Left colon (tissue), 2 donors: ENCODE data around the gene KCNJ5. TPM values are rescaled to one million over a fixed set of nuclear protein-coding genes. Genes with fewer than 3 reads are reported as not detected.

Experiments used
- ATAC-seq: fragments of 200-7000 bp; cut with Tn5 transposase; one replicate; pipeline ENCODE4 v1.9.1; 2020; ENCODE audit warnings: mild to moderate bottlenecking, moderate library complexity
- DNase-seq, 2 donors: peaks; one replicate each; pipeline ENCODE4 v3.0.0-alpha.2; 2020
- intact Hi-C, 2 donors: fragments of 100-400 bp; cut with DNase I in 1 of 2; cut with micrococcal nuclease in 1 of 2; formaldehyde crosslinking; loops; one replicate each; pipeline versions ENCODE4 v1.11.2 to v1.14.0; 2022; cut with DNase I, micrococcal nuclease
- long read RNA-seq: library from polyadenylated mRNA; unstranded; transcript quantifications from one replicate; pipeline ENCODE4 v2.0.0, GENCODE V29; 2021
- total RNA-seq, 2 donors: library from RNA; stranded (reverse); fragmentation: NEBNext Ultra II Directional; extraction: Animal tissue kit (Norgen Biotek cat#: 25700); gene quantifications; one replicate each; pipeline ENCODE4 v1.2.1, GENCODE V29; 2021
- donor health status: DM: no; HTN: no; CAD: no.
- donor health status: DM: yes; HTN: yes; CAD: no.

The KCNJ5 gene
- under 1 TPM; 0.12 to 0.89 TPM for total RNA-seq
- long read RNA-seq, result 0 reads

GRCh38 chr11:128890543-128891368 is at the start of gene KCNJ5:
TSS of gene KCNJ5 (plus strand) at chr11:128891356. CDS start at chr11:128911274, 19,918 bp downstream.
- ATAC-seq (peak; percentile 66), DNase-seq (peak in 1 of 2 donors; percentile 47)
- intact Hi-C loops, result no loop called here

GRCh38 chr11:128841461-128842072 is 49.6 kb upstream of the KCNJ5 start:
- DNase-seq (no peak), ATAC-seq (no peak)
- intact Hi-C loops, result no loop called here

DNA sequence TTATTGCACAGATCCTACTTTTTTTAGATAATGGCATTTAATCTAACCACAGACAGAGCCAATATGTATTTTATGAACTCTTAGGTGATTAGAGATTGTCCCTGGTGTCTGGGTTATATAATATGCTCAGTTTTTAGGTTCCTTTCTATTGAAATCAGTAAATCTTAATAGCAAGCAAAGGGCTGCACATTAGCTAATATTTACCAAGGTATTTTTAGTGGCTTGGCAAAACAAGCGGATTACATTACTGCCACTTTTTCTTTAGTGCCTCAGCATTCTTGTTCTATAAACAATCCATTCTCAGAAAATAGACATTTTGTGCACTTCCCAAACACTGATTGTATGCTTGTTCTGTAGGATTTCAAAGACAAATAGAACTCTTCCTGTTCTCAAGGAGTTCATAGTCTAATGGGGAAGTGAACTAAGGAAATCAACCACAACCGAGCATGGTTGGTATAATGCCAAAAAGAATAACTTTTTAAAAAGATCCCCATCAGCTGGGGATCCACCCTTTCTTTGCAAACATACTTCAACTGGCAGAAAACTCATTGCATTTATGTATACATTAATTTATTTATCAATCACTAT is 47.9 kb upstream of the KCNJ5 start:
- DNase-seq (no peak), ATAC-seq (no peak)
- intact Hi-C loops, result no loop called here

GRCh38 chr11:128845334-128845780 is 45.8 kb upstream of the KCNJ5 start:
- DNase-seq (no peak), ATAC-seq (no peak)
- intact Hi-C loops, result no loop called here

- intact Hi-C loops, result no loop called here
- ATAC-seq (no peak), DNase-seq (no peak)
Measured at GRCh38 chr11:128846985-128847384, 44.2 kb upstream of the KCNJ5 start.

GRCh38 chr11:128848815-128849455 is 42.2 kb upstream of the KCNJ5 start:
- intact Hi-C loops, result no loop called here
- ATAC-seq (peak; percentile 51), DNase-seq (peak in 1 of 2 donors; percentile 71)

GRCh38 chr11:128852327-128853023 is 38.7 kb upstream of the KCNJ5 start:
- ATAC-seq (no peak), DNase-seq (no peak)
- intact Hi-C loops, result no loop called here

- intact Hi-C loops, result no loop called here
- DNase-seq (no peak), ATAC-seq (no peak)
Measured at GRCh38 chr11:128853559-128853958, 37.6 kb upstream of the KCNJ5 start.

- intact Hi-C loops, result no loop called here
- DNase-seq (no peak), ATAC-seq (no peak)
Measured at GRCh38 chr11:128854841-128855240, 36.3 kb upstream of the KCNJ5 start.

DNA sequence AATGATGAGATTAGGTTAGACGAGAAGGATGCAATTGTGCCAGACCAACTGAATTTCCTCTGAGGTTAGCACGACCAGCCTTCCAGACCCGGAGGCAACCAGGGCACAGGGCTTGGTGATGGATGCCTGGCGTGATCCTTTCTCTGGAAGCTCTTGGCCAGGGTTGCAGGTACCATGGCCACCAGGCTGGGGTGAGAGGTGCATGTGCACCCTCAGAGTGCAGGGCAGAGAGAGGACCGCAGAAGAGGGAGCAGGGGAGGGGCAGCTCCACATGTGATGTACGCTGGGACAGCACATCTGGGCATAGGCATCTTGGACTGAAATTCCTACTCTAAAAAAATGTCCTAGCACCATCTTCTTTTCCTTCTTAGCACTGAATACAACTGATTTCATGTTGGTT is 34.9 kb upstream of the KCNJ5 start:
- intact Hi-C loops, result no loop called here
- ATAC-seq, result no peak
- no peak for DNase-seq

DNA sequence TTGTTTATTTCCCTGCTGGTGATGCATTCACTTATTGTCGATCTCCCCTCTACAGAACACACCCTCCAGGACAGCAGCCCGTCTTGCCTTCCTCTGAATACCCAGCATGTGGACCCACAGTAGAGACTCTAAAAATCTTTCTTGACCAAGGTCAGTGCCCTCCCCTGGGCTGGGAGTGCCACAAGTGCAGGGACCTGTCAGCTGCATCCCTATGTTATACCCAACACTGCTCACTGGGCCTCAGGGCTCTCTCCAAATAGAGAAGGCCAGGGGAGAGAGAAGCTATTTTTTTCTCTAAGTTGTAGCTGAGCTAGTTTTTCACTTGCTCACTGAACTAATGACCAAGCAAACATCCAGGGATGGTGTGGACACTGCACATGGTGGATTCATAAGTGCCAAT is 33.8 kb upstream of the KCNJ5 start:
- ATAC-seq (no peak), DNase-seq (no peak)
- intact Hi-C loops, result no loop called here

DNA sequence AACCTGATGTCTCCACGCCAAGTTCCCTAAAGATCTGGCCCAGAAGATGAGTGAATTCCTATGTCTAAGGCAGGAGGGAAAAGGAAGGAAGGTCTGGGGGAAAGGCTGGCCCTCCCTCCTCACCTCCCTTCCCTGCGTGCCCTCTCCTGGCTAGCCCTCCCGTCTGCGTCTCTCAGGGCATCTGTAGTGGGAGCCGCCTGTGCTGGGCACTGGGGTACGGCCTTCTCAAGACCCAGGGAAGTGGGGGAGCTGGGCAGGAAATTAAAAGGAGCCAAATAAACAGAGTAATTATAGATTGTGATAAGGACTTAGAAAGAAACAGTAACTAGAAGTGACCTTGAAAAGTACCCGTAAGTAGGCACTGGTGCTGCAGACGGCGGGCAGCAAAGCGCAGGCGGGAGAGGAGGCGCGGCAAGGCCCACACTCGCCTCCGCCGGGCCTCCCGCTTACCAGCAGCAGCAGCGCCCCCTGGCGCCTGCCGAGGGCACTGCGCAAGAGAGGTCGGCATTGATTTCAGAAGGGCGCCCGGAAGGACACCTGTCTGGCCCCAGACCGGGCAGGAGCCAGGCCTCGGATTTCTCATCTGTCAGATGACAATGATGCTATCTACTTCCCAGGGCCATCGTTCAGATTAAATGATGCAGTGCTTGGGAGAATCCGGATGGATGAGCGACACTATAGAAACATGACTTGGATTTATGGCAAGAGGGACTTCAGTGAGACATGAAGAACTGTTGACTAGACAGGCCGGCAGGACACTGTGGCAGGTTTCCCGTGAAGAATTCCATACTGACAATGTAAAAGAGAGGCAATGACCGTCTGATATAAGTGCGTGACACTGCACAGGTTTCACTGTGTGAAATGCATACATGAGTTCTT is 31.4 kb upstream of the KCNJ5 start:
- peak; percentile 42 to 81 for DNase-seq
- peak; percentile 86 for ATAC-seq
- intact Hi-C loops, result no loop called here

DNA sequence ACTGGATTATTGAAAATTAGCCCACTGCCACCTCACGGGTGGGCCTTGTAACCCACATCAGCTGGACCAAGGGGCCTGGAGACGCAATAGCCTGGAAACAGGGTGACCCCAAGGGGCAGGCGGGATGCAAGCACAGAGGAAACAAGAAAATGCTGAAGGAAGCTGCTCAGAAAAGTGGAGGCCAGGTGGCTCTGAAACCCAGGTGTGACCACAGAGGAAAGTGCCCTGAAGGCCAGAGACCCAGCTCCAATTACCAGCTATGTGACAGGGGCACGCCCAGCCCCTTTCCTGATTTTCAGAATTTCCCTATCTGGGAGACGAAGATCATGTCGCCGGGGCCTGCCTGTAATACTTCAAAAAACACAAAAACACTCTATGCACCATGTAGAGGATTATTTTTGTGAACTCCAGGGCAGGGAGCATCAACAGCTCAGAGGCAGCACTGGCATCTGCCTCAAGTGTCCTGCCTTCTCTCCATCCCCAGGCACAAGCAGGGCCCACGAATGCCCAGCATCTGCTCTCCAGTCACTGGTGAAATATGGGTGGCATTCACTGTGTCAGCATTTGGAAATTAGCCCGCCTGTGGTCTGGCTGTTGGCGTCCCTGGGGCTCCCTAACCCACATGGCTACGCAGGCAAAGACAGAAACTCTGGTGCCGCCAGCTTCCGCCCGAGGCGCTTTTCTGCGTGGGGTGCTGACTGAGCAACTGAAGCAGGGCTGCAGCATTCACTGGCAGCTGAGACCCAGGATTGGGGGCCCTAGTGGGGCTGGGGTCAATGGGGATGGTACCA is 30.4 kb upstream of the KCNJ5 start:
- DNase-seq, result no peak
- intact Hi-C loops, result no loop called here
- no peak for ATAC-seq

DNA sequence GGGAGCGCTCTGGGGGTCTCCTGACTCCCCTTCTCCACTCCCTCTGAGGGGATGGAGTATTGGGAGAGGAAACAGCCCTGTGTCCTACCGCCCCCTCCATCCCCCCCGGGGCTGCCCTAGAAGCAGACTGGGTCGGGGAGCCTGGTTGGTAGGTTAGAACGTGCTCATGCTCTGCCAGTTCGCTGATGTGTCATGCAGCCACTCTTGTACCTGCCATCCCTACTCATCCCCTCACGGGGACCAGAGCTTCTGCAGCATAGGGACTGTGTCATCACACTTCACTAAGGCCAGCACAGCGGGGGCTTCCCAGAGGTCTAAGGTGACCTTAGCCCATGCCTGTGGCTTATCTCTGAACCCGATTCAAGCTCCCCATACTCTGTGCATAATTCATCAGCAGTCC is 28.8 kb upstream of the KCNJ5 start:
- intact Hi-C loops, result no loop called here
- ATAC-seq (no peak), DNase-seq (no peak)

- DNase-seq (no peak), ATAC-seq (no peak)
- intact Hi-C loops, result no loop called here
Measured at GRCh38 chr11:128862908-128863660, 28.1 kb upstream of the KCNJ5 start.

DNA sequence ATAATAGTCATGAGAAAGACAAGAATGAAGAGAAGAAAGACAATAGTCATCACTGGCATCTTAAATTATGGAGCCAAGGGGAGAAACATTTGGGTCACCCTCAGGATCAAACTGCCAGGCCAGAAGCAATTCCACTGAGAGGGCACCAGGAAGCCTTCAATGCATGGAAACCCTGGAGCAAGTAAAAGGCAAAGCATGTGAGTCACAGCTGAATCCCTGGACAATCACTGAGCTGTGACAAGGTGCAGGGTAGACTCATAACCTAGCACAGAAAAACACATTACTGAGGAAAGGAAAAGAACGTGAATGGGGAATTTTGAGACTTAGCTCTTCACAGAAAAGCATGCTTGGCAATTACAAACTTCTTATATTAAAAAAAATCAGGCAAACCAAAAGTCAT is 25.7 kb upstream of the KCNJ5 start:
- DNase-seq (no peak), ATAC-seq (no peak)
- intact Hi-C loops, result no loop called here

DNA sequence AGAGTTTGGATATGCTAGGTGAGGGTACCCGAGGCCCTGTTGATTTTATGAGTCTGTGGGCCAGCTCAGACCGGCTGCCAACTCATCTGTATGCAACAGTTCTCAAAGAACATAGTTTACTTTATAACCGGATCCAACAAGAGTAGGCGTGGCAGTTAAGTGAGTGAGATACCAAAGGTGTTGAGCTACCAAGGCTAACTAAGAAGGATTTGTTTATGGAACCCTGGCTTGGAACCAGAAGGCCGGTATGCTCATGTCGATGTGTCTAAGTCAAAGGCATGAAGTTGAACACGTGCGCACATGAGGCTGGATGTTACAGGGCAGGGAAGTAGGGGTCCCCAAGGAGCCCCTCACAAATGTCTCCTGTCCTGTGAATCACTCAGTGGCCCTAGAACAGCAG is 23.9 kb upstream of the KCNJ5 start, which contains the start of gene KCNJ1:
Gene KCNJ1, minus strand, starts transcription at position 20 of the 400 bp plus-strand sequence. CDS start 27,053 bp downstream, outside the sequence.
- intact Hi-C loops, result no loop called here
- ATAC-seq (peak; percentile 47), DNase-seq (no peak)
